ENCODE measurements around the gene MFAP2. TPM values are rescaled to one million over a fixed set of nuclear protein-coding genes. Genes with fewer than 3 reads are reported as not detected.

The MFAP2 gene
- total RNA-seq, 1 experiment from 2014 or later: 152 TPM

DNA sequence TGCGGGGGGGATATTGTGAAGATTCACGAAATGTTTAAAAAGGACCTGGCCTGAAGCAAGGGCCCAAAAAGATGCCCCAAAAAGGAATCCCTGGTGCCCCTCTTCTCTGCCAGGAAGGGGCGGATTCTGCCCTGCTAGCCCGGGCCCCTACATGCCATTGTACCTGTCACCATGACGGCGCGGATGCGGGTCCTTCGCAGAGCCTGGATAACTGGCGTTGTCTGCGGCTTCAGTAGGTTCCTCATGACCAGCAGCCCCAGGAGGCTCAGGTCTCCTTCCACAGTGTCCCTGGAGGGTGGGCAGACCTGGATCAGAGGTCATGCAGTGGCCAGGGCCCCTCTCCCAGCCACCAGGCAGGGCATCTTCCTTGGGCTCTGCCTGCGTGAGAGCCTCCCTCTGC, 11.2 kb upstream of the MFAP2 start:
- Histone ChIP-seq H4K20me1 (ENCODE audit: control insufficient read depth, insufficient read depth, insufficient read length) (no peaks in the 10 kb centered on the region), H2AFZ (ENCODE audit: low read length) (no peak overlapping the region), H3K4me2 (ENCODE audit: insufficient read depth, insufficient read length, low read length) (no peak overlapping the region), H3T11ph (ENCODE audit: low read length) (no peak overlapping the region), H3K27ac (ENCODE audit: insufficient read length, low read depth, low read length) (no peak overlapping the region), H3K27me3 (ENCODE audit: insufficient read depth, low read length) (no peaks in the 10 kb centered on the region), H2BK15ac (ENCODE audit: low read depth, low read length) (no peak overlapping the region), H3K9me3 (ENCODE audit: control insufficient read depth, low read depth, low read length) (no peaks in the 10 kb centered on the region), H2BK120ac (ENCODE audit: low read depth, low read length, poor library complexity, severe bottlenecking) (no peak overlapping the region), H3K23me2 (ENCODE audit: insufficient read length, low read depth, low read length, poor library complexity, severe bottlenecking) (no peaks in the 10 kb centered on the region), H3K18ac (ENCODE audit: insufficient read length, low read depth, low read length) (no peak overlapping the region), H3K4me1 (ENCODE audit: insufficient read depth, low read length) (no peaks in the 10 kb centered on the region), H3K79me2 (ENCODE audit: insufficient read depth, low read length) (no peaks in the 10 kb centered on the region), H3K14ac (ENCODE audit: insufficient read depth, low read length) (no peak overlapping the region), H3K9ac (ENCODE audit: extremely low read depth, insufficient read length, low read length) (no peak overlapping the region), H3K23ac (ENCODE audit: insufficient read length, low read depth, low read length) (no peak overlapping the region), H2AK5ac (ENCODE audit: insufficient read length, low read length) (no peak overlapping the region), H4K91ac (ENCODE audit: insufficient read length, low read depth, low read length) (no peak overlapping the region), H3K79me1 (ENCODE audit: insufficient read depth, low read depth, low read length, poor library complexity, severe bottlenecking) (no peaks in the 10 kb centered on the region), H4K8ac (replicated peaks; ENCODE audit: insufficient read length, low read depth, low read length) (no peak overlapping the region), H3K56ac (ENCODE audit: insufficient read length, low read depth, low read length) (no peak overlapping the region), H2BK12ac (ENCODE audit: insufficient read length, low read depth, low read length) (no peak overlapping the region), H3K4ac (ENCODE audit: low read depth, low read length) (no peak overlapping the region), H2BK20ac (ENCODE audit: low read depth, low read length, poor library complexity, severe bottlenecking) (no peak overlapping the region), H2BK5ac (ENCODE audit: insufficient read length, low read length) (no peak overlapping the region), H4K5ac (ENCODE audit: insufficient read length, low read depth, low read length) (no peak overlapping the region)
- H3K27me3 Mint-ChIP-seq (ENCODE audit: low read depth): no peaks in the 10 kb centered on the region
- H3K4me1 Mint-ChIP-seq: peaks cover 2% of the 10 kb centered on the region in 2 experiments; a peak in 1 of 4 replicates
- H3K27ac Mint-ChIP-seq: no peak overlapping the region; a peak in 1 of 7 replicates
- no peak overlapping the region for H3K4me3 Mint-ChIP-seq
- TF ChIP-seq, protein P1, sequence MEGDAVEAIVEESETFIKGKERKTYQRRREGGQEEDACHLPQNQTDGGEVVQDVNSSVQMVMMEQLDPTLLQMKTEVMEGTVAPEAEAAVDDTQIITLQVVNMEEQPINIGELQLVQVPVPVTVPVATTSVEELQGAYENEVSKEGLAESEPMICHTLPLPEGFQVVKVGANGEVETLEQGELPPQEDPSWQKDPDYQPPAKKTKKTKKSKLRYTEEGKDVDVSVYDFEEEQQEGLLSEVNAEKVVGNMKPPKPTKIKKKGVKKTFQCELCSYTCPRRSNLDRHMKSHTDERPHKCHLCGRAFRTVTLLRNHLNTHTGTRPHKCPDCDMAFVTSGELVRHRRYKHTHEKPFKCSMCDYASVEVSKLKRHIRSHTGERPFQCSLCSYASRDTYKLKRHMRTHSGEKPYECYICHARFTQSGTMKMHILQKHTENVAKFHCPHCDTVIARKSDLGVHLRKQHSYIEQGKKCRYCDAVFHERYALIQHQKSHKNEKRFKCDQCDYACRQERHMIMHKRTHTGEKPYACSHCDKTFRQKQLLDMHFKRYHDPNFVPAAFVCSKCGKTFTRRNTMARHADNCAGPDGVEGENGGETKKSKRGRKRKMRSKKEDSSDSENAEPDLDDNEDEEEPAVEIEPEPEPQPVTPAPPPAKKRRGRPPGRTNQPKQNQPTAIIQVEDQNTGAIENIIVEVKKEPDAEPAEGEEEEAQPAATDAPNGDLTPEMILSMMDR (conservative IDR thresholded peaks at IDR 0.05): no peak
- no CpG with 5 or more reads among the region's 12 CpGs for WGBS (ENCODE audit: extremely low coverage, insufficient read length, low lambda C conversion rate)
- DNase-seq: no peak
- peaks cover 9 to 30% (median 17%) of the 10 kb centered on the region in 3 experiments for H3K36me3 Mint-ChIP-seq (ENCODE audit: insufficient read depth in 1 of 3, low read depth in 3 of 3)
- no peaks in the 10 kb centered on the region for H3K9me3 Mint-ChIP-seq

All from H9 (cell line).